T-cell (primary cell): Measurements from ENCODE around the gene EPB41L4B. TPM values are rescaled to one million over a fixed set of nuclear protein-coding genes. Genes with fewer than 3 reads are reported as not detected.

Experiments
- ATAC-seq, 4 experiments: fragments of 200-7000 bp in 3 of 4; fragments of 150-1000 bp in 1 of 4; cut with Tn5 transposase; replicated peaks in 1 of 4; 1 replicate in 3 of 4; 2 replicates in 1 of 4; pipeline ENCODE4 v1.10.0; 2021; ENCODE audit warnings: moderate library complexity in 3 of 4, mild to moderate bottlenecking in 2 of 4, moderate number of reproducible peaks in 1 of 4
- CTCF ChIA-PET, 2 donors: fragments of 300-600 bp; sonication (Branson Sonifier 250); formaldehyde crosslinking; loops; one replicate each; lab custom pipeline; 2022; ENCODE audit warnings: antibody characterized with exemption in 2 of 2; lab: Charles Lee
- POLR2A ChIA-PET, 2 donors: fragments of 300-600 bp; sonication (Branson Sonifier 250); formaldehyde crosslinking; loops; one replicate each; lab custom pipeline; 2022; ENCODE audit warnings: antibody characterized with exemption in 2 of 2; lab: Charles Lee
- DNase-seq, 35 experiments: peaks; one replicate each; pipeline versions ENCODE4 v3.0.0 to v3.0.0-alpha.2; 2013 to 2023
- H3K27ac ChIP-seq: one replicate; pipeline ENCODE4 v1.5.1; 2013; ENCODE audit warnings: low read length
- H3K27me3 ChIP-seq, 2 experiments: replicated peaks in 1 of 2; 1 replicate in 1 of 2; 2 replicates in 1 of 2; pipeline versions ENCODE4 v1.6.1 to v1.7.0; 2013; ENCODE audit warnings: low read length in 1 of 2, mixed read lengths in 1 of 2; ENCODE audit not compliant: control insufficient read depth in 2 of 2, insufficient read depth in 2 of 2; ENCODE audit errors: extremely low read depth in 1 of 2
- H3K36me3 ChIP-seq, 2 donors: 1 replicate in 1 of 2; 2 replicates in 1 of 2; pipeline versions ENCODE4 v1.6.1 to v1.7.0; 2013; ENCODE audit warnings: low read length in 1 of 2; ENCODE audit not compliant: control insufficient read depth in 2 of 2, insufficient read depth in 1 of 2; ENCODE audit errors: extremely low read depth in 1 of 2
- H3K4me1 ChIP-seq, 2 experiments: 1 replicate in 1 of 2; 2 replicates in 1 of 2; pipeline versions ENCODE4 v1.6.1 to v1.7.0; 2013; ENCODE audit warnings: low read length in 2 of 2, mixed read lengths in 1 of 2; ENCODE audit not compliant: insufficient read depth in 2 of 2, control insufficient read depth in 1 of 2; ENCODE audit errors: extremely low read depth in 1 of 2
- H3K4me3 ChIP-seq, 2 donors: 1 replicate in 1 of 2; 2 replicates in 1 of 2; pipeline versions ENCODE4 v1.5.1 to v1.7.0; 2013; ENCODE audit warnings: mild to moderate bottlenecking in 2 of 2, low read length in 1 of 2, moderate library complexity in 1 of 2; ENCODE audit not compliant: control insufficient read depth in 1 of 2; ENCODE audit errors: extremely low read depth in 1 of 2
- H3K9me3 ChIP-seq: 2 replicates; pipeline ENCODE4 v1.7.0; 2013
- H3K27ac Mint-ChIP-seq, 2 donors: one replicate each; pipeline ENCODE4 v1.8.0; 2020 to 2021; ENCODE audit warnings: mild to moderate bottlenecking in 2 of 2, mixed read lengths in 2 of 2
- H3K27me3 Mint-ChIP-seq, 2 donors: one replicate each; pipeline ENCODE4 v1.8.0; 2021 to 2022; ENCODE audit warnings: mixed read lengths in 2 of 2
- H3K36me3 Mint-ChIP-seq: one replicate; pipeline ENCODE4 v1.8.0; 2021; ENCODE audit warnings: mixed read lengths
- H3K4me1 Mint-ChIP-seq, 3 donors: one replicate each; pipeline ENCODE4 v1.8.0; 2020 to 2022; ENCODE audit warnings: mixed read lengths in 3 of 3, mild to moderate bottlenecking in 1 of 3
- H3K4me3 Mint-ChIP-seq, 3 donors: one replicate each; pipeline ENCODE4 v1.8.0; 2020 to 2022; ENCODE audit warnings: mild to moderate bottlenecking in 3 of 3, mixed read lengths in 3 of 3, moderate library complexity in 3 of 3
- H3K9me3 Mint-ChIP-seq, 3 donors: one replicate each; pipeline ENCODE4 v1.8.0; 2020 to 2022; ENCODE audit warnings: mixed read lengths in 3 of 3
- WGBS: methylation state at CpG from one replicate; pipeline ENCODE4 v1.1.5; 2013; ENCODE audit warnings: missing lambda C conversion rate; ENCODE audit not compliant: insufficient coverage; 5-methylcytosine and 5-hydroxymethylcytosine counted together
- total RNA-seq, 35 experiments: library from RNA in 6 of 35; stranded (reverse) in 6 of 35; fragments of 120-200 nt in 1 of 35; gene quantifications; one replicate each; pipeline versions ENCODE4 v1.2.1 to v1.2.4 and lab custom pipeline; 2013 to 2026

The EPB41L4B gene
- total RNA-seq, 5 donors from 2014 or later (not counting 1 experiment from before 2014, with no cell fraction given), result 0.16 to 0.26 (median 0.16) TPM; not detected in 2

DNA sequence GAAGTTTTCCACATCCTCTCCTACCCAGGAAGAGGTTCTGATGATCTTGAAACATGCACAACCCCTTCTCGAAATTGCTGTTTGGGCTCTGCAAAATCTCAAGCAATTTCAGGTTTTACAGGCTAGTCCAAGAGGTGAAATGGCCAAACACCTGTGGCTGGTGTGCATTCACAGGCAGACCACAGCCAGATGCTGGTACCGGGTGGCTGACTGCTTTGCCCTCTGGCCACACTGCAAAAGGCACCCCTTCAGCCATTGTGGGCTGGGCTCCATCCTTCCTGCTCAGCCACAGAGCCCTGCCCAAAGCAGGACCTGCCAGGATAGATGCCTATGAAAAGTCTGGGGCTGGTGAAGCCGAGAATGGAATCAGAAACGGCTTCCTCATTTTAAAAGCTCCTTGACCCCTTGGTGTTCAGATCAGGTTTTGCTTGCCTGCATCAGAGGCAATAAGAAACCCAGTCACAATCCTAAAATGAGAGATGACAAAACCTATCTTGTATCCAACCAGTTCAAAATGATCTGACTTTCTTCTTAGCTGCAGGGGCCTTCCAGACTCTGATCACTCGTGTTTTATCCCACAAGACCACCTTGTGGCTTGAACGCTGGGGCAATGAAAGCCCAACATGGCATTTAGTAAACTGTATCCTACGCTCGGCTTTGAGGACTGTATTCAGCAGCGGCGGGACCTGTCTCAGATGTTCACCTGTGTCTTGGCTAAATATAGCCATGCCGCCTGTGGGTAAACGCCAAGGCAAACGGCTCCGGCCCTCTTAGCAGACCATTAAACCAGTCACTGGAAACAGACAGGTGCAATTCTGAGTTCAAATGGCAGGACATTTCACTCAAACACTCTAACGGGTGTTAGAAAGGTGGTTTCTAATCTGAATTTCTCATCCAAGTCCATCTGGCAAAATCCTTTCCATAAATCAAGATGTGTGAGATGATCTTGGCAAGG, 49.6 kb downstream of the EPB41L4B start:
- Histone ChIP-seq H3K4me3 (no peak overlapping the region), H3K4me1 (no peaks in the 10 kb centered on the region), H3K36me3 (no peaks in the 10 kb centered on the region), H3K27me3 (peaks cover 0 to 2% of the 10 kb centered on the region in 2 experiments), H3K9me3 (no peaks in the 10 kb centered on the region), H3K27ac (no peak overlapping the region)
- Mint-ChIP-seq H3K9me3 (peaks cover 0 to 5% (median 0%) of the 10 kb centered on the region in 3 donors), H3K27ac (no peak overlapping the region), H3K27me3 (peaks cover 7 to 9% of the 10 kb centered on the region in 2 donors), H3K36me3 (no peaks in the 10 kb centered on the region), H3K4me3 (no peak overlapping the region), H3K4me1 (no peaks in the 10 kb centered on the region)
- ATAC-seq, result no peak
- 76% methylated on average over 14 of the region's 15 CpGs for WGBS
- POLR2A ChIA-PET, result no interaction called here
- CTCF ChIA-PET, result no interaction called here
- no peak for DNase-seq

DNA sequence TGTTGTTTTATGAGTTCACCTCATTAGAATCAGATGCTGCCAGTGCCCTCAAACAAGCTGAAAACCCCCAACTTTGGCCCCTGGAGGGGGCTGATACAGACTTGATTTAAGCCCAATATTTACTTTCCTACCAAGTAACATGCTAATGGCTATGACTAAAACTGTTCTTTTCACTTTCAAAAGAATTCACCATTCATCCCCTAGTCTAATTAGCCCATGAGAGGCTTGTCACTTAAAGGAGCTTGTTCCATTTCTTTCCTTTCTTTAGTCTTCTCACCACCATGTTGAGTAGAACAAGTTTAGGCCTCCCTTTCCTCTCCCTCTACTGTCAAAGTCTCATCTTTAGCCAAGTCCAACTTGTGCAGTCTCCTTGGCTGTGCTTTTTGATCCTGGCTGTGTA, 50.4 kb downstream of the EPB41L4B start:
- Histone ChIP-seq H3K27ac (no peak overlapping the region), H3K9me3 (no peaks in the 10 kb centered on the region), H3K27me3 (peaks cover 0 to 2% of the 10 kb centered on the region in 2 experiments), H3K4me1 (no peaks in the 10 kb centered on the region), H3K4me3 (no peak overlapping the region), H3K36me3 (no peaks in the 10 kb centered on the region)
- ChIA-PET POLR2A (no interaction called here), CTCF (no interaction called here)
- no peaks in the 10 kb centered on the region for H3K4me1 Mint-ChIP-seq
- ATAC-seq, result no peak
- no peaks in the 10 kb centered on the region for H3K36me3 Mint-ChIP-seq
- H3K4me3 Mint-ChIP-seq, result no peak overlapping the region
- no peak for DNase-seq
- no peak overlapping the region for H3K27ac Mint-ChIP-seq
- H3K27me3 Mint-ChIP-seq, result peaks cover 2 to 7% of the 10 kb centered on the region in 2 donors
- peaks cover 0 to 5% (median 0%) of the 10 kb centered on the region in 3 donors for H3K9me3 Mint-ChIP-seq

DNA sequence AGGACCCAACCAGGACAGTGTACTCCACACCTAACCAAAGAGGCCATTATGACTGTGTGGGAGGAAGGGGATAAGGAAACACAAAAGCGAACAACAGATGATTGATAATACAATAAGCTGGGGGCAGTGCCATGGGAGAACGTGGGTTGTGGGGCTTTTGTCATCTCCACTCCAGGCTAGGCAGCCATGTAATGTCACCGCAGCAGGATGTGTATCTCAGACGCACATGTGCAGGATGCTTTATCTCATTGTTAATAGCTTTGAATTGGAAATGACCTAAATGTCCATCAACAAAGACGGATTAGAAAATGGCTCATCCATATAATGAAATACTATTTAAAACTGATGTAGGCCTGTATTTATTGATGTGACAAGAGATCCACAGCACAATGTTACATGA, 51.0 kb downstream of the EPB41L4B start:
- no peak for ATAC-seq
- Mint-ChIP-seq H3K27me3 (peaks cover 0 to 7% of the 10 kb centered on the region in 2 donors), H3K27ac (no peak overlapping the region), H3K36me3 (no peaks in the 10 kb centered on the region), H3K9me3 (peaks cover 0 to 5% (median 0%) of the 10 kb centered on the region in 3 donors), H3K4me1 (no peaks in the 10 kb centered on the region), H3K4me3 (no peak overlapping the region)
- no peak overlapping the region for H3K27ac ChIP-seq
- H3K9me3 ChIP-seq, result no peaks in the 10 kb centered on the region
- DNase-seq, result no peak
- H3K4me1 ChIP-seq, result no peaks in the 10 kb centered on the region
- peaks cover 0 to 6% of the 10 kb centered on the region in 2 experiments for H3K27me3 ChIP-seq
- 67% methylated on average over 2 of the region's 5 CpGs for WGBS
- no peaks in the 10 kb centered on the region for H3K36me3 ChIP-seq
- ChIA-PET POLR2A (no interaction called here), CTCF (interaction anchor here in 1 of 2 donors (1.2 kb wide), 1 partner anchor 11 kb away, joined by 3 read pairs; no protein-coding TSS in a partner anchor)
- H3K4me3 ChIP-seq, result no peak overlapping the region

DNA sequence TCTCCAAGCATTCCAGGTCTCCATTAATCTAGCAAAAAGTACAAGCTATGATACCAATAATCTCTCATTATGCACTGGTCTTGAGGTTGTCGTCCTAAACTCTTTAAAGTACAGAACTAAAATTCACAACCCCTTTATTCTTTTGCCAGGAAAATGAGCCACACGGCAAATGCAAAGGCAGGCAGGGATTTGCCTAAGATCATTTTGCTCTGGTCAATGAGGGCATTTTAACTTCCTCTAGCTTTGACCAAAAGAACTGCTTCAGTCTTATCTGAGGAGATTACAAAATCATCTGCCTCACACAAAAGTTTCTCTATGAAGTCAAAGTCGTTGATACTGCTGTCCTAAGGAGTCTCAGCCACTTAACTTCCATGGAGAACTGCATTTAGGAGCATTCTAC, 51.8 kb downstream of the EPB41L4B start:
- H3K36me3 Mint-ChIP-seq, result no peaks in the 10 kb centered on the region
- peaks cover 0 to 6% of the 10 kb centered on the region in 2 experiments for H3K27me3 ChIP-seq
- H3K4me1 ChIP-seq, result no peaks in the 10 kb centered on the region
- H3K9me3 Mint-ChIP-seq, result peaks cover 0 to 5% (median 0%) of the 10 kb centered on the region in 3 donors
- CTCF ChIA-PET, result interaction anchor here in 1 of 2 donors (1.2 kb wide), 1 partner anchor 10 kb away, joined by 3 read pairs; no protein-coding TSS in a partner anchor
- no peak overlapping the region for H3K27ac ChIP-seq
- H3K36me3 ChIP-seq, result no peaks in the 10 kb centered on the region
- POLR2A ChIA-PET, result no interaction called here
- no peak overlapping the region for H3K4me3 ChIP-seq
- H3K27me3 Mint-ChIP-seq, result peaks cover 0 to 7% of the 10 kb centered on the region in 2 donors
- DNase-seq (no peak), ATAC-seq (no peak)
- WGBS, result 58% methylated on average over 2 of the region's 3 CpGs
- no peak overlapping the region for H3K4me3 Mint-ChIP-seq
- H3K27ac Mint-ChIP-seq, result no peak overlapping the region
- no peaks in the 10 kb centered on the region for H3K9me3 ChIP-seq
- H3K4me1 Mint-ChIP-seq, result no peaks in the 10 kb centered on the region

DNA sequence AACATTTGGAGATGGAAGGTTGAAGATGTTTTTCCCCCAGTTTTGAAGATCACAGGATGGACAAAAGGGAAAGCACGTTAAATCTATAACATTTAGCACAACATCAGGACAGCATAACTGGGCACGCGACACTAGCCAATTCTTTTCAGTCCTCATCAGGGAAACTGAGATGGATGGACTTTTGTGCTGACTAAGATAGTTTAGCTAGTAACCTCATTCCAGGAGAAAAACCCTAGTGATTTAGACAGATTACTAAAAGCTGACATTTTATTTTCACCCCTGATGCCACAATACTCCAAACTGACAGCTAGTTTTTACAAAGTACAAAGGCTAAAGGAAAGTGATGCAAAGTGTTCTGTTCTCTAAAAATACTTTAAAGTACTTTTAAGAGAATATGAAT, 53.3 kb downstream of the EPB41L4B start:
- Mint-ChIP-seq H3K9me3 (peaks cover 0 to 5% (median 0%) of the 10 kb centered on the region in 3 donors), H3K4me3 (no peak overlapping the region), H3K36me3 (no peaks in the 10 kb centered on the region), H3K4me1 (no peaks in the 10 kb centered on the region), H3K27ac (no peak overlapping the region), H3K27me3 (peaks cover 4 to 8% of the 10 kb centered on the region in 2 donors)
- Histone ChIP-seq H3K4me1 (no peaks in the 10 kb centered on the region), H3K27me3 (peaks cover 0 to 4% of the 10 kb centered on the region in 2 experiments), H3K4me3 (no peak overlapping the region), H3K9me3 (no peaks in the 10 kb centered on the region), H3K36me3 (no peaks in the 10 kb centered on the region), H3K27ac (no peak overlapping the region)
- DNase-seq, result no peak
- ChIA-PET CTCF (no interaction called here), POLR2A (no interaction called here)
- ATAC-seq, result no peak
- no CpG with 5 or more reads among the region's 3 CpGs for WGBS

DNA sequence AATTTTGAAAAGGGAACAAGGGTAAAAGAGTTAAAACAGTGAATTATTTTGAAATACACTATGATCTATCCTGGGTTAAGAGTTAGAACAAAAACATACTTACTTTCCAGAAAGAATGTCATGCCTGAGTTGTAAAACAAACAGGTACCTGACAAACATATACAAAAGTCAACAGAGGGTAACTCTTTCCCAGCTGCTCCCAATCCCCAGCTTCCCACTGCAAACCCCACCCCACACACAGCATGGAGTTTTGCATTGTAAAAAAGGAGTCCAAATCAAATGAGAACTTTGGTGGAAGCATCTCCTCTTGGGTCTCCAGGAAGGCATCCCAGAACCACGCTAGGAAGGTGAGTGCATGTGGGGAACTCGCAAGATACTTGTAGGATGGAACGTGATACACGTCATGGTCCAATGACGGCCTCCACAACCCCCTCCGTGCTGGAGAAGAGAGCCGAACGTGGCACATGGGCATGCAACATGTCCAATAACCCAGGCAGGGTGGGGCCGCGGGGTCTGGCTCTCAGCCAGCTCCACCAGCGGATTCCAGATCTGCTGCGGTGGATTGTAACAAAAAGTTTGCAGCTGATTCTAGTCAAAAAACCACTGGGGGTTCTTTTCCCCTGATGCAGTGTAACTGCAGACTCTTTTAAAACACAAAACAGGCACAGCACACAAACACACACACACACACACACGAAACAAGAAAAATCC, 55.8 kb downstream of the EPB41L4B start:
- Mint-ChIP-seq H3K4me3 (no peak overlapping the region), H3K4me1 (no peaks in the 10 kb centered on the region), H3K27ac (no peak overlapping the region), H3K36me3 (no peaks in the 10 kb centered on the region), H3K9me3 (peaks cover 0 to 5% (median 0%) of the 10 kb centered on the region in 3 donors), H3K27me3 (peaks cover 4 to 12% of the 10 kb centered on the region in 2 donors)
- H3K27me3 ChIP-seq, result peaks cover 0 to 6% of the 10 kb centered on the region in 2 experiments
- no peaks in the 10 kb centered on the region for H3K4me1 ChIP-seq
- no peak overlapping the region for H3K4me3 ChIP-seq
- H3K36me3 ChIP-seq, result no peaks in the 10 kb centered on the region
- no peak for DNase-seq
- CTCF ChIA-PET, result no interaction called here
- no peaks in the 10 kb centered on the region for H3K9me3 ChIP-seq
- H3K27ac ChIP-seq, result no peak overlapping the region
- POLR2A ChIA-PET, result no interaction called here
- WGBS, result 79% methylated on average over 10 of the region's 13 CpGs
- ATAC-seq, result no peak
